ENCODE measurements around the gene SUN1.
"Not testable (repeated sequence)": the region's sequence is repeated elsewhere in the genome, so short reads cannot be mapped to it uniquely, and the experiment has no call there.

SUN1 gene

DNA sequence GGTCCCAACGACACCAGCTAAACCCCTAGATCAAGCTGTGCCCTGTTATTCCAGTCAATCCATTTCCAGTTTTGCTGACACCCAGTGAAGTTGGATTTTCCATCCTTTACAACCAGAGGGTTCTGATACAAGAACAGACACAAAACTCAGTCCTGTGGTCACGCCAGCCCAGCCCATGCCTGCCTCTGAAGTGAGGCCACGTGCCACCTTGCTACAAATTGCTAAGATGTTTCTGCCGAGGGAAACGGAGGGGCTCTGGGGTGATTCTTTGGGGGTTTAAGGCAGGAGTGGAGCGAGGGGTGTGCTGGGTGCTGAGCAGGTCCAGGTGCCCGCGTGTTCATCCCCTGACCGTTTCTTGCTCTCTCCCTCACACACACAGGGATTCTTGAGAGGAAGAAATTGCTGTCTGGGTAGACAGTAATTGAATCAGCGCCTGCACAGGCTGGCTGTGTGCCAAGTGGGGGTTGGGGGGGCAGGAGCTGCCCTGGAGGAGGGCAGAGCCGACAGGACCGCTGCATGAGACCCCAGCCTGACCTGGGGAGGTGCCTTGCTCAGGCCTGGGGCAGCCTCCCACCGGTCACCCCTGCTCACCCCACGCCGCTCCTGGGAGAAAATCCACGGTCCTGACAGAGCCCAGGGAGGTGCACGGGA lies 84.1 kb downstream of the SUN1 start:
- in situ Hi-C loops (cut with MboI; ENCODE audit: low sequenced_read_pairs), result no loop called here

- in situ Hi-C loops (cut with MboI; ENCODE audit: low sequenced_read_pairs), result no loop called here
Measured at GRCh38 chr7:917255-918117, 85.2 kb downstream of the SUN1 start.

- in situ Hi-C loops (cut with MboI; ENCODE audit: low sequenced_read_pairs), result no loop called here
Measured at GRCh38 chr7:918118-918425, 85.8 kb downstream of the SUN1 start.

DNA sequence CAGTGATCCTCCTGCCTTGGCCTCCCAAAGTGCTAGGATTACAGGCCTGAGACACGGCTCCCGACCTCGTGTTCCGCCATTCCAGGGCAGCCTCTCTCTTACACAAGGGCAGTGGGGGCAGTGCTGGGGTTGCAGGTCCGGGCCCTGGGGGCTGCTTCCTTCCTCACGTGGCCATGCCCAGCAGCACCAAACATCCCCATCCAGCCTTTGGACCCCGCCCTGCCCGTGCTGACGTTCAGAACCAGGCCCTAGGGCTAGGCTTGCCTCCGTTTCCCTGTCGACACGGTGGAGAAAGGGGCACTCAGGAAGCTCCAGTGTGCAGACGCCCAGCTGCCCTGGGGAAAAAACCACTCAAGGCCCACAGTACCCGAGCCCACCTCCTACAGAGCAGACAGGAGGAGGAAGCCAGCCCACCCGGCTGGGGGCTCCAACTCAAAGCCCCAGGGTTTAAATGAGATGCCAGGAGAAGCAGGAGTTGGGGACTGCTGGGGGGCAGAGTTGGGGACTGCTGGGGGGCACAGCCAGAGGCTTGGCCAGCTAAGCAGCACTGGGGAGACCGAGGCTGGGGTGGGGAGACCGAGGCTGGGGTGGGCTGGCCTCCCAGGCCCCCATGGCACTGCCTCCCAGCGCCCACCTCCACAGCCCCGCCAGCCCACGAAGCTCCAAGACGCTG lies 86.3 kb downstream of the SUN1 start:
- in situ Hi-C loops (cut with MboI; ENCODE audit: low sequenced_read_pairs), result no loop called here

- in situ Hi-C loops (cut with MboI; ENCODE audit: low sequenced_read_pairs), result no loop called here
Measured at GRCh38 chr7:919114-919442, 86.8 kb downstream of the SUN1 start.

GRCh38 chr7:919924-920341 lies 87.7 kb downstream of the SUN1 start:
- in situ Hi-C loops (cut with MboI; ENCODE audit: low sequenced_read_pairs), result no loop called here

DNA sequence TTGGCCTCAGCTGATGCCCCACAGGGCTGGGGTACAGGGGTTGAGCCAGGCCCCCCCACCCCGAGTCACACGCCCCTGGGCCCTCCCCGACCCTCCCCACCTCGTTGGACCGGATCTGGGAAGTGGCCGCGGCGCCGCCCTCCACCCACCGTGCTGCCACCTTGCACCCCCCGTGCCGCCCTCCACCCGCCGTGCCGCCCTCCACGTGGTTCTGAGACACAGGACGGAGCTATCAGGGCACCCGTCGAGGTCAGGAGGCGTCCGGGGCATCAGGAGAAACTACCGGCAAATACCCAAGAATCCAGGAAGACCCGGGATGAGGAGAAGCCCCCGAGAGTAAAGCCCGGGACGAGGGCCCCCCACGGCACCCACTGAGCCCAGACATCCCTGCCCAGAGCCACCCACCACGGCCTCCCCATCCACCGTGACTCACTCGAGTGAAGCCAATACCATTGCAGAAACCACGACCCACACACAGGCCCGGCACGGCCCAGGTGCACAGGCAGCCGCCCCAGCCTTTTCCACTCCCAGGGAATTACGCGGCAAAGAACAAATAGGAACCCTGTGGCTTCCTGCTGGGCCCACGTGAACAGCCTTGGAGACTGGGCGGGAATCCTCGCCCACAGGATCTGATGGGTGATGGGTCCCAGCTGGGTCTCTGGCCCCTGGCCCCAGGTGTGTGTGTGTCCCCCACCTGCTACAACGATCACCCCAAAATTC lies 88.2 kb downstream of the SUN1 start:
- in situ Hi-C loops (cut with MboI; ENCODE audit: low sequenced_read_pairs), result no loop called here

DNA sequence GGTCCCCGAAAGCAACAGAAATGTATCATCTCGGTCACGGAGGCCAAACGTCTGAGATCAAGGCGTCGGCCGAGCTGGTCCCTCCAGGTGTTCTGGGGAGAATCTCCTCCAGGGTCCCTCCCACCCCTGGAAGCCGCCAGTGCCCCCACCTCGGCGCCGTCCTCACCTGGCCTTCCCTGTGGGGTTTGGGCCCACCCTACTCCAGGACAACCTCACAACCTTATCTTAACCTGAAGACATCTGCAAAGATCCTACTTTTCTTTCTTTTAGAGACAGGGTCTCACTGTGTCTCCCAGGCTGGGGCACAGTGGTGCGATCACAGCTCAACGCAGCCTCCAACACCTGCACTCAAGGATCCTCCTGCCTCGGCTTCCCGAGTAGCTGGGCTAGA lies 88.8 kb downstream of the SUN1 start:
- in situ Hi-C loops (cut with MboI; ENCODE audit: low sequenced_read_pairs), result no loop called here

DNA sequence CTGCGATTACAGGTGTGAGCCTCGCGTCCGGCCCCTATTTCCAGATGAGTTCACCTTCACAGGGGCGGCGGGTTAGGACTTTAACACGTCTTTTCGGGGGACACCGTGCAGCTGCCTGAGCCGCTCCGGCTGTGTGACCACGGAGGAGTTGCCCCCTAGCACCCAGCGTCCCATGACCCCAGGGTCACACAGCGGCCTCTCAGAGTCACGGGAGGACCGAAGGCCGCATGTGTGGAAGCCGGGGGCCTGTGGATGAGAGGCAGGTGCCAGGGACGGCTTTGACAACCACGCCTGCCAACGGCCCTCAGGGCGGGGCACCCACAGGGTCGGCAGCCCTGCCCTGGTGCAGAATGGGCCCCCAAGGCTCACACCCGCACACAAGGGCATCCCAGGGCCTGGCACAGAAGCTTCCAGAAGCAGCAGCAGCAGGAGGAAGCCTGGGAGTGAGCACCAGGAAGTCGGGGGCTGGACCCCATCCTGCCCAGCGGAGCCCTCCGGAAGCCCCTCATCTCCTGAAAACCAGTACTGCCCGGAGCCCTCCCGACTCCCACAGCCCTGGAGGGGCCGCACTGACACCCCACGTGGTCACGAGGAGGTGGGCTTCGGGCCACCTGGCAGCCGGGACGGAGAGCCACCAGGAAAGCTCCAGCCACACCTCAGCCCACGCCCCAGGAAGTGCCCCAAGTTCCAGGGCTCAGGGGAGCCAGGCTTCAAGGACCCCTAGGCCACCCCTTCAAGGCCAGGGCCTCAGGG lies 89.5 kb downstream of the SUN1 start:
- in situ Hi-C loops (cut with MboI; ENCODE audit: low sequenced_read_pairs), result no loop called here

DNA sequence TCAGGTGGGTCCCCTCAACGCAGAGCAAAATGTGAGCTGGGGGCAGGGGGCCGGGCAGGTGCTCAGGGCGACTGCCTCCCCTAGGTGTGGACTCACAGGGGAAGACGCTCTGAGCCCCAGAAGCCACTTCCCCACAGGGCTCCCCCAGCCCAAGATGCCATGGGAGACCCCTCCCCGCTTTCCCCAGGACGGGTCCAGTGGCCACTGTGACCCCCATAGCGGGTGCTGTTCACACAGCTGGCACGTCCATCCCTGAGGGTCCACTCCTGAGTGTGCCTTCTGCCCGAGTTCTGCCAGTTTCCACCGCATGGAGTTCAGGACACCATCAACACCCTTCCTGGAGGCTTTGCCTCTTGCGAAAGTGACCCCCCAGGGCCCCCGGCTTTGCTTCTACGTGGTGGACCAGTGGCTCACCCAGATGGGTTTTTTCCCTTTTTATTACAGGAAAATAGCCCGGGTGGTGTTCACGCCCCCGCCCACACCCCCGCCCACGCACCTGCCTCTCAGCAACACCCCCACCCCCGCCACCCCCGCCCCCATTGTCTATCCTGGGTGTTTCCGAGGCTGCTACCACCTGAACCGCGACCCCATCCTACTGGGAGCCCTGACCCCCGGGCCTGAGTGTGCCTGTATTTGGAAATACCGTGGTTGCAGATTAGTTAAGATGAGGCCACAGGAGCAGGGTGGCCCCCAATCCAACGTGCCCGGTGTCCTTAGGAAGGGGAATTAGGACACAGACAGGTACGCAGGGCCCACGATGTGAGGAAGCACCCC lies 90.2 kb downstream of the SUN1 start:
- in situ Hi-C loops (cut with MboI; ENCODE audit: low sequenced_read_pairs), result no loop called here

DNA sequence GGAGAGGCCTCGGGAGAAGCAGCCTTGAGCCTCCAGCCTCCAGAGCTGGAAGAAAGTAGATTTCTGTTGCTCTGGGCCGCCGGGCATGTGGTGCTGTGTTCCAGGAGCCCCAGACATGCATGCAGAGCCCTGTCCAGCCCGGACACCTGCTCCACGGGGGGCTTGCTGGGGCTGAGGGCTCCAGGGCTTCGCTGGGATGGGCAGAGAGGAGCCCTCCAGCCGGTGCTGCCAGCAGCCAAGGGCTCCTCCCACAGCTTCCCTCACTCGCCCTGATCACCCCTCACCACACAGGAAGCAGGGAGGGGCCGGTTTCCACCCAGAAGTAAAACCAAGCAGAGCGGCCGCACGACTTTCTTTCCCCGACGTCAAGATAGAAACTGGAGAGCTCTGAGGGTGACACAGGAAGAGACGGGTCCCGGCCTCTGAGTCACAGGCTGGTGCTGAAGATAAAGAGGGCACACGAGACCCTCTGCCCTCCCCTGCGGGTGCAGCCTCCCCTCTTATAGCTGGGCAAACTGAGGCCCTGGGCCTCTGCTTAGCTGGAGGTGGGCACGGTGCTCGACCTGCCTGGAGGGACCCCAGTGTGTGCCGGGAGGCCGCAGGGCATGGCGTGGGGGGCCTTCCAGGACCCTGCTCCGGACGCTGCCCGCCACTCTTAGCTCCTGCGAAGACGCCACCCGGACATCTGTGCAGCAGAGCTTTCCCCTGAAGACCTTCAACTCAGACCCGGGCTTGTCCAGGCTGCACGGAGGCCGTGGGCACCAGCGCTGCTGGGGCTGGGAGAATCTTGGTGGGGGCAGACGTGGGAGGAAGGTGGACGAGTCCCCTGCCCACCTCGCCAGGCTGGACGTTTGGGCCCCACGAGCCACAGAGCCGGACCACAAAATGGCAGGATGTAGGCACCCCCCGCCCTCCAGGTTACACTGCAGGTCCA lies 91.1 kb downstream of the SUN1 start:
- in situ Hi-C loops (cut with MboI; ENCODE audit: low sequenced_read_pairs), result no loop called here

GRCh38 chr7:924042-924441 lies 91.8 kb downstream of the SUN1 start:
- in situ Hi-C loops (cut with MboI; ENCODE audit: low sequenced_read_pairs), result not testable (repeated sequence)
